Caco-2 (cell line): ENCODE data around the gene CFAP97. TPM values are rescaled to one million over a fixed set of nuclear protein-coding genes. Genes with fewer than 3 reads are reported as not detected.

Experiments
- BruUV-seq: library from RNA; stranded (reverse); fragments of 400-500 nt; replicated peaks from 2 replicates; lab custom pipeline; 2021; lab: Mats Ljungman, UMichigan
- CTCF ChIA-PET: fragments of 300-600 bp; sonication (Branson Sonifier 250); formaldehyde crosslinking; loops from one replicate; lab custom pipeline; 2022; ENCODE audit warnings: antibody characterized with exemption; lab: Charles Lee
- POLR2A ChIA-PET: fragments of 300-600 bp; sonication (Branson Sonifier 250); formaldehyde crosslinking; loops from one replicate; lab custom pipeline; 2022; ENCODE audit warnings: antibody characterized with exemption; lab: Charles Lee
- DNase-seq, 2 experiments: peaks; one replicate each; pipeline versions ENCODE4 v3.0.0 to v3.0.0-alpha.2; 2020 to 2022
- H3K27me3 ChIP-seq: replicated peaks from 2 replicates; pipeline ENCODE4 v1.6.0; 2011; ENCODE audit warnings: low read length; ENCODE audit not compliant: control insufficient read depth, insufficient read depth
- H3K36me3 ChIP-seq: 2 replicates; pipeline ENCODE4 v1.5.1; 2011; ENCODE audit warnings: low read length; ENCODE audit not compliant: control insufficient read depth, insufficient read depth
- H3K4me1 ChIP-seq: fragments of 250-450 bp; sonication (Bioruptor Pico); 2 replicates; pipeline ENCODE4 v1.5.1; 2020; ENCODE audit warnings: mild to moderate bottlenecking
- H3K4me3 ChIP-seq: 2 replicates; pipeline ENCODE4 v1.5.1; 2011; ENCODE audit warnings: low read depth, mild to moderate bottlenecking, control low read depth, low read length
- H3K9me3 ChIP-seq: fragments of 250-450 bp; sonication (Bioruptor Pico); 2 replicates; pipeline ENCODE4 v1.5.1; 2020; ENCODE audit warnings: mild to moderate bottlenecking, moderate library complexity
- H3K27ac Mint-ChIP-seq: one replicate; pipeline ENCODE4 v1.8.0; 2022; ENCODE audit warnings: mixed read lengths; ENCODE audit not compliant: unreplicated experiment
- H3K27me3 Mint-ChIP-seq: one replicate; pipeline ENCODE4 v1.8.0; 2022; ENCODE audit warnings: mixed read lengths; ENCODE audit not compliant: insufficient read depth, unreplicated experiment
- H3K36me3 Mint-ChIP-seq: one replicate; pipeline ENCODE4 v1.8.0; 2022; ENCODE audit warnings: mild to moderate bottlenecking, mixed read lengths; ENCODE audit not compliant: insufficient read depth, unreplicated experiment
- H3K4me1 Mint-ChIP-seq: one replicate; pipeline ENCODE4 v1.8.0; 2022; ENCODE audit warnings: low read depth, mixed read lengths; ENCODE audit not compliant: unreplicated experiment
- H3K4me3 Mint-ChIP-seq: one replicate; pipeline ENCODE4 v1.8.0; 2022; ENCODE audit warnings: mild to moderate bottlenecking, moderate library complexity, mixed read lengths; ENCODE audit not compliant: unreplicated experiment
- H3K9me3 Mint-ChIP-seq: one replicate; pipeline ENCODE4 v1.8.0; 2022; ENCODE audit warnings: mixed read lengths; ENCODE audit not compliant: unreplicated experiment
- intact Hi-C: fragments of 100-400 bp; cut with micrococcal nuclease; formaldehyde crosslinking; loops from one replicate; pipeline ENCODE4 v1.10.0; 2022; ENCODE audit not compliant: unreplicated experiment
- total RNA-seq: library from RNA; stranded (reverse); gene quantifications from 2 replicates; pipeline ENCODE4 v1.2.3, GENCODE V29; 2022
- TF ChIP-seq, protein P1 (sequence below), 2 experiments: fragments of 200-600 bp in 1 of 2; IDR thresholded peaks; 1 replicate in 1 of 2; 2 replicates in 1 of 2; pipeline versions ENCODE4 v1.5.1 to v1.8.0; 2011 to 2022; ENCODE audit warnings: antibody characterized with exemption in 1 of 2, control low read depth in 1 of 2, inconsistent platforms in 1 of 2, low read depth in 1 of 2, low read length in 1 of 2, mild to moderate bottlenecking in 1 of 2, moderate library complexity in 1 of 2; ENCODE audit not compliant: insufficient read depth in 1 of 2, severe bottlenecking in 1 of 2, unreplicated experiment in 1 of 2

Gene CFAP97
- total RNA-seq, 1 experiment from 2014 or later, result 20.3 TPM

DNA sequence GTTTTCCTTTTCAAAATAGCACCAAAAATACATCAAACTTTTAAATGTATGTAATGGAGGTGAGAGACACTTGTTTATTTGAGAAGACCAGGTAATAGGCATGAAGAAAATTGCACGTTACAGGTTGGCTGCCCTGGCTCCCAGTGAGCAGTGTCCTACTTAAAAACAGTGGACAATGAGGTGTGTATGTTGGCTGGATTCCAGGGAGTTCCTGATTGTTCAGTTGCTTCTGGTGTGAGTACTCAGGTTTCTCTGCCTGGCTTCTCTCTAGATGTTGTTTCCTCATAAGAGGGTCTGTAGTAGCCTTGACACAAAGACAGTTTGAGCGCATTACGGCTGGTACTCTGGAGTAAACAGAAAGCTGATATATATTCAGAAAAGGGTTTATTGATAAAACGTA lies 35.0 kb upstream of the CFAP97 start:
- Histone ChIP-seq H3K9me3 (no peaks in the 10 kb centered on the region), H3K36me3 (no peaks in the 10 kb centered on the region), H3K4me1 (peaks cover 10% of the 10 kb centered on the region), H3K27me3 (no peaks in the 10 kb centered on the region), H3K4me3 (no peak overlapping the region)
- intact Hi-C loops, result loop anchor here (5.0 kb wide), 1 partner anchor 159 kb away; the partner anchor contains the start of genes ANKRD37 and LRP2BP
- POLR2A ChIA-PET, result no interaction called here
- CTCF ChIA-PET, result no interaction called here
- BruUV-seq, result no TSS peak
- Mint-ChIP-seq H3K27me3 (no peaks in the 10 kb centered on the region), H3K36me3 (no peaks in the 10 kb centered on the region), H3K4me1 (peaks cover 10% of the 10 kb centered on the region), H3K27ac (no peak overlapping the region), H3K4me3 (no peak overlapping the region), H3K9me3 (no peaks in the 10 kb centered on the region)
- no peak for DNase-seq
- TF ChIP-seq, protein P1, sequence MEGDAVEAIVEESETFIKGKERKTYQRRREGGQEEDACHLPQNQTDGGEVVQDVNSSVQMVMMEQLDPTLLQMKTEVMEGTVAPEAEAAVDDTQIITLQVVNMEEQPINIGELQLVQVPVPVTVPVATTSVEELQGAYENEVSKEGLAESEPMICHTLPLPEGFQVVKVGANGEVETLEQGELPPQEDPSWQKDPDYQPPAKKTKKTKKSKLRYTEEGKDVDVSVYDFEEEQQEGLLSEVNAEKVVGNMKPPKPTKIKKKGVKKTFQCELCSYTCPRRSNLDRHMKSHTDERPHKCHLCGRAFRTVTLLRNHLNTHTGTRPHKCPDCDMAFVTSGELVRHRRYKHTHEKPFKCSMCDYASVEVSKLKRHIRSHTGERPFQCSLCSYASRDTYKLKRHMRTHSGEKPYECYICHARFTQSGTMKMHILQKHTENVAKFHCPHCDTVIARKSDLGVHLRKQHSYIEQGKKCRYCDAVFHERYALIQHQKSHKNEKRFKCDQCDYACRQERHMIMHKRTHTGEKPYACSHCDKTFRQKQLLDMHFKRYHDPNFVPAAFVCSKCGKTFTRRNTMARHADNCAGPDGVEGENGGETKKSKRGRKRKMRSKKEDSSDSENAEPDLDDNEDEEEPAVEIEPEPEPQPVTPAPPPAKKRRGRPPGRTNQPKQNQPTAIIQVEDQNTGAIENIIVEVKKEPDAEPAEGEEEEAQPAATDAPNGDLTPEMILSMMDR (IDR thresholded peaks at IDR 0.05; ENCODE audit: insufficient read depth in 1 of 2, low read depth in 1 of 2, low read length in 1 of 2, severe bottlenecking in 1 of 2, unreplicated experiment in 1 of 2), result no peak

DNA sequence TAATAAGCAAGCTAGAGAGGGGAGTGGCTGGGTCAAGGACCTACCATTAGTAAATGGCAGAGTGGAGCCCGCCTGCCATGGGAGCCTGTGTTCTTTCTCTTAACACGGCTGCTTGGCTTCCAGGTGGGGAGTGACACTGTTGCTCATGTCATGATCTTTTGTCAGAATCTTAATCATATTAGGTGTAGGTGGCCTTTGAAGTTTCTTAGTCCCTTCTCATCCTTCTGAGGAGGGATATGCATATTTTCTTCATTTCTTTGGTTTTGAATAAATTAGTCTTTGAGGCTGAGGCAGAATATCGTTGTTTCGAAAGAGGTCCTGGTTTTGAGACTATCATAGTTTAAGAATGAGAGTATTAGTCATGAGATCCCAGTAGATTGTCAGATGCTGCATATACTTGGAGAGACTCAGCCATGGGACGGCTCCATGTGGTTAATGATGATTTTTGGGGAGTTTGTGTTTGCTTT lies 34.4 kb upstream of the CFAP97 start:
- H3K4me1 Mint-ChIP-seq, result peaks cover 10% of the 10 kb centered on the region
- no peak overlapping the region for H3K4me3 Mint-ChIP-seq
- H3K27me3 Mint-ChIP-seq, result no peaks in the 10 kb centered on the region
- Histone ChIP-seq H3K4me1 (peaks cover 10% of the 10 kb centered on the region), H3K36me3 (no peaks in the 10 kb centered on the region), H3K9me3 (no peaks in the 10 kb centered on the region), H3K27me3 (no peaks in the 10 kb centered on the region), H3K4me3 (no peak overlapping the region)
- H3K36me3 Mint-ChIP-seq, result no peaks in the 10 kb centered on the region
- ChIA-PET POLR2A (no interaction called here), CTCF (no interaction called here)
- intact Hi-C loops, result loop anchor here (5.0 kb wide), 1 partner anchor 159 kb away; the partner anchor contains the start of genes ANKRD37 and LRP2BP
- DNase-seq, result no peak
- no TSS peak for BruUV-seq
- no peaks in the 10 kb centered on the region for H3K9me3 Mint-ChIP-seq
- TF ChIP-seq, protein P1 (IDR thresholded peaks at IDR 0.05; ENCODE audit: insufficient read depth in 1 of 2, low read depth in 1 of 2, low read length in 1 of 2, severe bottlenecking in 1 of 2, unreplicated experiment in 1 of 2), result no peak
- H3K27ac Mint-ChIP-seq, result no peak overlapping the region

DNA sequence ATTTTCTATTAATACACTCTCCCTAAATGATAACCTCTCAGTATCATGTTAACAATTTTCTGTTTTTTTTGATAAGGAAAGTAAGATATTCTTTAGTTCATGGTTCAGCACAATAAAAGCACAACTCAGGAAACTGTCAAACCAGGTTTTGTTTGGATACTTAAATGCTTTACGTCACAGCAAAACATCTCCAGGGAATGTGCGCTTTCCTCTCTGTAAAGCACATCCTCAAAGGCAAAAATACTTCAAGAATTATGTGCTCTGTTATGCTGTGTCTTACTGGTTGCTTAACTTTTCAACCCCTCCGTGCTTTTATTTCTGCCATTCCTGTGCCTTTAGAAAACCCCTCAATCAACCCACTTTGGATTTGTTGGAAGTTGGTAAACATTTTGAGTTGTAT lies 33.4 kb upstream of the CFAP97 start:
- H3K9me3 Mint-ChIP-seq, result no peaks in the 10 kb centered on the region
- H3K4me1 Mint-ChIP-seq, result peaks cover 14% of the 10 kb centered on the region
- no peak overlapping the region for H3K27ac Mint-ChIP-seq
- DNase-seq, result no peak
- Histone ChIP-seq H3K4me3 (no peak overlapping the region), H3K36me3 (no peaks in the 10 kb centered on the region), H3K27me3 (no peaks in the 10 kb centered on the region), H3K4me1 (peaks cover 10% of the 10 kb centered on the region), H3K9me3 (no peaks in the 10 kb centered on the region)
- BruUV-seq, result no TSS peak
- ChIA-PET CTCF (no interaction called here), POLR2A (no interaction called here)
- no peak overlapping the region for H3K4me3 Mint-ChIP-seq
- H3K36me3 Mint-ChIP-seq, result no peaks in the 10 kb centered on the region
- H3K27me3 Mint-ChIP-seq, result no peaks in the 10 kb centered on the region
- intact Hi-C loops, result loop anchor here (5.0 kb wide), 1 partner anchor 160 kb away; the partner anchor contains the start of genes ANKRD37 and LRP2BP
- TF ChIP-seq, protein P1 (IDR thresholded peaks at IDR 0.05; ENCODE audit: insufficient read depth in 1 of 2, low read depth in 1 of 2, low read length in 1 of 2, severe bottlenecking in 1 of 2, unreplicated experiment in 1 of 2), result no peak
